Fibroblast of lung (primary cell): ENCODE results near the gene TRAF3.

Experiments
- CTCF ChIP-seq, 2 donors: IDR thresholded peaks in 1 of 2; conservative IDR thresholded peaks in 1 of 2; 1 replicate in 1 of 2; 2 replicates in 1 of 2; pipeline ENCODE4 v1.5.1; 2011 to 2012; ENCODE audit warnings: low read length in 2 of 2, control low read depth in 1 of 2, inconsistent platforms in 1 of 2, low read depth in 1 of 2, mild to moderate bottlenecking in 1 of 2
- EZH2 ChIP-seq: IDR thresholded peaks from 2 replicates; pipeline ENCODE4 v1.5.1; 2012; ENCODE audit warnings: low read length, control low read depth, mild to moderate bottlenecking; ENCODE audit errors: missing control alignments

GRCh38 chr14:102785595-102785963 is 8.3 kb downstream of the TRAF3 start:
- no peak for TF ChIP-seq CTCF (conservative IDR thresholded peaks at IDR 0.05 in 1 of 2, IDR thresholded peaks at IDR 0.05 in 1 of 2; ENCODE audit: low read depth in 1 of 2, low read length in 2 of 2)
- no peak for TF ChIP-seq EZH2
